Amygdala (tissue), 56 donors: ENCODE data around the gene NMRAL1.
A peak's percentile ranks its signal among the peaks of the same experiment; 100 is the strongest.

Experiments
- DNase-seq, 56 donors: peaks; one replicate each; lab custom pipeline; 2025; lab: John Stamatoyannopoulos, UW

NMRAL1 gene

GRCh38 chr16:4471869-4472268 lies 2.6 kb downstream of the NMRAL1 start:
- no peak for DNase-seq

GRCh38 chr16:4468972-4469371 lies 5.5 kb downstream of the NMRAL1 start:
- no peak for DNase-seq

- no peak for DNase-seq
These were observed 6.5 kb downstream of the NMRAL1 start for GRCh38 chr16:4467916-4468315.

GRCh38 chr16:4465977-4466779 lies 8.2 kb downstream of the NMRAL1 start:
- DNase-seq, result no peak

- DNase-seq, result no peak
These were observed 10.8 kb downstream of the NMRAL1 start for GRCh38 chr16:4463522-4464163.

- DNase-seq, result peak in 23 of 56 donors; percentile 4 to 76 (median 26)
These were observed 13.0 kb downstream of the NMRAL1 start for GRCh38 chr16:4461250-4462085.

- peak in 1 of 56 donors; percentile 13 for DNase-seq
These were observed 13.5 kb downstream of the NMRAL1 start for GRCh38 chr16:4460936-4461249.

- DNase-seq, result no peak
These were observed 18.5 kb downstream of the NMRAL1 start for GRCh38 chr16:4455951-4456350.

- no peak for DNase-seq
These were observed 19.3 kb downstream of the NMRAL1 start for GRCh38 chr16:4455081-4455480.

GRCh38 chr16:4454623-4455022 lies 19.8 kb downstream of the NMRAL1 start:
- DNase-seq, result no peak

GRCh38 chr16:4452674-4453073 lies 21.8 kb downstream of the NMRAL1 start:
- no peak for DNase-seq

GRCh38 chr16:4450931-4451519 lies 23.4 kb downstream of the NMRAL1 start:
- DNase-seq, result no peak

GRCh38 chr16:4450430-4450829 lies 24.0 kb downstream of the NMRAL1 start:
- no peak for DNase-seq

GRCh38 chr16:4443986-4444385 lies 30.4 kb downstream of the NMRAL1 start:
- no peak for DNase-seq

- no peak for DNase-seq
These were observed 31.2 kb downstream of the NMRAL1 start for GRCh38 chr16:4443271-4443670.

- DNase-seq, result peak in 1 of 56 donors; percentile 11
These were observed 32.1 kb downstream of the NMRAL1 start for GRCh38 chr16:4442371-4442770.

- no peak for DNase-seq
These were observed 37.1 kb downstream of the NMRAL1 start for GRCh38 chr16:4437366-4437765.

- no peak for DNase-seq
These were observed 38.9 kb downstream of the NMRAL1 start for GRCh38 chr16:4435337-4436067.

- DNase-seq, result no peak
These were observed 40.3 kb downstream of the NMRAL1 start for GRCh38 chr16:4433914-4434787.
